HG03558 (cell line): ENCODE data around the gene MSL2.
"Not testable (repeated sequence)": the region's sequence is repeated elsewhere in the genome, so short reads cannot be mapped to it uniquely, and the experiment has no call there.

Source experiments
- ATAC-seq: cut with Tn5 transposase; IDR thresholded peaks from one replicate; pipeline ENCODE4 v1.9.1; 2021; ENCODE audit warnings: moderate number of reproducible peaks; ENCODE audit not compliant: unreplicated experiment; ENCODE audit errors: extremely low read depth

MSL2 gene, protein sequence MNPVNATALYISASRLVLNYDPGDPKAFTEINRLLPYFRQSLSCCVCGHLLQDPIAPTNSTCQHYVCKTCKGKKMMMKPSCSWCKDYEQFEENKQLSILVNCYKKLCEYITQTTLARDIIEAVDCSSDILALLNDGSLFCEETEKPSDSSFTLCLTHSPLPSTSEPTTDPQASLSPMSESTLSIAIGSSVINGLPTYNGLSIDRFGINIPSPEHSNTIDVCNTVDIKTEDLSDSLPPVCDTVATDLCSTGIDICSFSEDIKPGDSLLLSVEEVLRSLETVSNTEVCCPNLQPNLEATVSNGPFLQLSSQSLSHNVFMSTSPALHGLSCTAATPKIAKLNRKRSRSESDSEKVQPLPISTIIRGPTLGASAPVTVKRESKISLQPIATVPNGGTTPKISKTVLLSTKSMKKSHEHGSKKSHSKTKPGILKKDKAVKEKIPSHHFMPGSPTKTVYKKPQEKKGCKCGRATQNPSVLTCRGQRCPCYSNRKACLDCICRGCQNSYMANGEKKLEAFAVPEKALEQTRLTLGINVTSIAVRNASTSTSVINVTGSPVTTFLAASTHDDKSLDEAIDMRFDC

GRCh38 chr3:136196064-136196400 is at the start of gene MSL2:
Gene MSL2, minus strand, starts transcription at chr3:136196335. Its CDS starts 1,222 bp downstream, at chr3:136195113.
- no peak for ATAC-seq

DNA sequence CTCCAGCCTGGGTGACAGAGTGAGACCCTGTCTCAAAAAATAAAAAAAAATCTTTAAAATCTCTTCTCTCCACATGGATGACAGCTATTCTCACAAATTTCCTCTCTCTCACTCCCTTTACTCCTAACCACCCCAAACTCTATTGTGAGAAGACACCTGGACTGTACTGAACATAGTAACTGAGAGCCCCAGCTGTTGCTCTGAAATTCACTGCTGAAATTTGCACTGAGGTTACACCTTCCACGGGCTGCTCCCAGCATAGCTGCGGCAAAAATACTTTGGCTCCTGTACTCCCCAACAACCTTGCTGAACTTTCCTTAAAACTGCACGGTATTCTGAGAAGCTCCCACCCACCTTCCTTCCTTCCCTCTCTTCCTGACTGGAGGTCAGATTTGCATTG is 49.6 kb upstream of the MSL2 start:
- ATAC-seq = no peak

DNA sequence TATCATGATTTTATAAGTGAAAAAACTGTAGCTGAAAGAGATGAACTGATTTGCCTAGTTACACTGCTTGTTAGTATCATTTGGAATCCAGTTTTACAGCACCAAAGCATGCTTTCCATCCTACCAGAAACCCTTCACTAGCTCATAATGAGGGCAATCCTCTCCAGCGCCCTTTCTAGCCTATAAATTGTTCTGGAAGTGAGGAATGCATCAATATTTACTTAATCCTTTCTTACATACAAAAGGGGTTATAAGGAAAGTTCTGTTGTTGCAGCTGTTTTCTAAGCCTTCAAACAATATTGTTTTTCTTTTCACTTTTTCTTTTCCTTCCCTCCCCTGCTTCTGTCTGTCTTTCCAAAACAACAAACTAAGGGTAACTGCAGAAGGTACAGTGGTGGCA is 43.0 kb upstream of the MSL2 start:
- no peak for ATAC-seq

DNA sequence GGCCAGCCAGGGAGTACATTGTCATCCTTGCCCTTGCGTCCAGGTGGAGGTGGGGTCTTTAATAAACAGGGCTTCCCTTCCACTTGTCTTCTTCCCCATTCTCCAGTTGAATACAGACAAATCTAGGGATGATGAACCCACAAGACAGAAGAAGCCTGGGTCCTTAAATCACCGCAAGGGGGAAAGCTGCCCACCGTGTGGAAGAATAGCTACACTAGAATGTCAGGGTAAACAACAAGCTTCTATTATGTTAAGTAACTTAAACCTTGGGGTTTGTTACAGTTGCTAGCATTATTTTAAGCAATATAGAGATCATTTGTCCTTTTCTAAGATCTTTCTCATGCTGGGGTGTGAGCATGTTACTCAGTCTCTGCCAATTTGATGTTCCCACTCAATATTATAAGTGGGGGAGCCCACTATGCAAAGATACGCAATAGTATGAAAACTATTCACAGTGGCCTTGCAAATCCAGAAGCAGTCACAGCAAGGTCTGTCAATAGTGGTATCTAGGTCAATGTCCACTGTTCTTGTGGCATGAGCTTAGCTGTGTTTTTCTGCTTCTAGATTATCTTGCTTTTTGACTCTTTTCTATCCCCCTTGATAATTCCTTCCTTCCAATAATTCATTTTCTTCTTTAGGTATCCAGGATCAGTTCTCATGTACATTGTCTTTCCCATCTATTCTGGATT is 42.0 kb upstream of the MSL2 start:
- ATAC-seq = no peak

- no peak for ATAC-seq
Measured at GRCh38 chr3:136237103-136237502, 41.0 kb upstream of the MSL2 start.

DNA sequence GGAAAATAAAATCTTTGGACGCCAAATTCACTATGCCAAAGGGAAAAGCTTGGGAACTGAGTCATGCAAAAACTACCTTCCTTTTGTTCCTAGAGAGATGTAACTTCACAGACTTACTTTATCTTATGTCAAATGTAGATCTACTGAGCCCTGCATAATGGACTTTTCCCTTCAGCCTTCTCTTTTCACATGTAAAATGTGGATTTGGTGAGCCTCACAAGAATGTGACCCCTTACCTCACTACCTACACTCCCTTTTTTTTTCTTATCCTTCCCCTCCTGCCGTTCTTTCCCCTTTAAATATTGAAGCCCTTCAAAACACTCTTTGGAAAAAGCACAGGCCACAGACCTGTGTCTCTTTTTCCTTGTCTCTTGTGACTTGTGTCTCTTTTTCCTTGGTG is 40.0 kb upstream of the MSL2 start:
- no peak for ATAC-seq

DNA sequence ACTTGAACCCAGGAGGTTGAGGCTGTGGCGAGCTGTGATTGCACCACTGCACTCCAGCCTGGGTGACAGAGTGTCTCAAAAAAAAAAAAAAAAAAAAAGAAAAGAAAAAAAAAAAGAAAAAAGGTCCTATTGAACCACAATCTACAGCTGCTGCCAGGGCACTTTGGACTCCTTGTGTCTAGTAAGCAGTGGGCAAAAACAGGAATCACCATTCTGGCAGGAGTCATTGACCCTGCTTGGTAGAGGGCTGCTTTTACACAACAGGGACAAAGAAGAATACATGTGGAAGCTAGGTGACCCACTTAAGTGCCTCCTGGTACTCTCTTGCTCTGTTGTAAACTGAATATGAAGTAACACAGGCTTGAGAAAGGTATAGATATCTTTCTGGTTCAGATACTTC is 39.4 kb upstream of the MSL2 start:
- no peak for ATAC-seq

GRCh38 chr3:136232413-136232812 is 36.3 kb upstream of the MSL2 start:
- no peak for ATAC-seq

- not testable (repeated sequence) for ATAC-seq
Measured at GRCh38 chr3:136222746-136223145, 26.6 kb upstream of the MSL2 start.

- ATAC-seq = no peak
Measured at GRCh38 chr3:136211547-136211946, 15.4 kb upstream of the MSL2 start.

- no peak for ATAC-seq
Measured at GRCh38 chr3:136209921-136210320, 13.8 kb upstream of the MSL2 start.

DNA sequence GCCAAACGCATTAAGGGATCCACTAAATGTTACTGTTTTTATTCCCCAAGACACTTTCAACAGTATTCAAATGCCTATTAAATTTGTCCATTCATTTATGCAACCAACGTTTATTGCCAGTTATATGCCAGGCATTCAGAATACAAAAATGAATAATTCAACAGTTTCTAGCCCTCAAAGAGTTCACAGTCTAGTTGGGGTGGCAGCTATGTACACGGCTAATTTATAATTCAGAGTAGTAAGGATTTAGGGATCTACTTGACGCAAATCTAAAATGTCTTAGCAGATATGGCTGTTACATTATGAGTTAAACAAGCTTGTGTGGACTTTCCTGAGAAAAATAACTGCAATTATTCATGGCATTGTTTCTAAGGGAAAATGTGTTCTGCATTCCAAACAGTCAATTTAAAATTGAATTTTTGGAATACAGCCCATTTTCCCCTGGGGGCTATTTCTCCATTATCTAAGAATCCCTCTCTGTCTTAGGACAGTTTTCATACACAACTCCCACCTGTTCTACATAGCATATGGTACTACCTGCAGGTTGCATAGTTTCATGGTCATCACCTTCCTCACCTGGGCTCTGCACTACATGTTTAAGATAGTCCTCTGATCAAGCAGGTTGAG is 11.5 kb upstream of the MSL2 start:
- no peak for ATAC-seq

DNA sequence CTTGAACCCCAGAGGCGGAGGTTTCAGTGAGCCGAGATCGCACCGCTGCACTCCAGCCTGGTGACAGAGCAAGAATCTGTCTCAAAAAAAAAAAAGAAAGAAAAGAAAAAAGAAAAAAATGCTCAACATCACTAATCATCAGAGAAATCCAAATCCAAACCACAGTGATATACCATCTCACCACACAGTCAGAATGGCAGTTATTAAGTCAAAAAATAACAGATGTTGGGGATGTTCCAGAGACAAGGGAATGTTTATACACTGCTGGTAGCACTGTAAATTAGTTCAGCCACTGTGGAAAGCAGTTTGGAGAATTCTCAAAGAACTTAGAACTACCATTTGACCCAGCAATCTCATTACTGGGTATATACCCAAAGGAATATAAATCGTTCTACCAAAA is 3.1 kb upstream of the MSL2 start:
- ATAC-seq = not testable (repeated sequence)

GRCh38 chr3:136198462-136199078 is 2.4 kb upstream of the MSL2 start:
- ATAC-seq = not testable (repeated sequence)

DNA sequence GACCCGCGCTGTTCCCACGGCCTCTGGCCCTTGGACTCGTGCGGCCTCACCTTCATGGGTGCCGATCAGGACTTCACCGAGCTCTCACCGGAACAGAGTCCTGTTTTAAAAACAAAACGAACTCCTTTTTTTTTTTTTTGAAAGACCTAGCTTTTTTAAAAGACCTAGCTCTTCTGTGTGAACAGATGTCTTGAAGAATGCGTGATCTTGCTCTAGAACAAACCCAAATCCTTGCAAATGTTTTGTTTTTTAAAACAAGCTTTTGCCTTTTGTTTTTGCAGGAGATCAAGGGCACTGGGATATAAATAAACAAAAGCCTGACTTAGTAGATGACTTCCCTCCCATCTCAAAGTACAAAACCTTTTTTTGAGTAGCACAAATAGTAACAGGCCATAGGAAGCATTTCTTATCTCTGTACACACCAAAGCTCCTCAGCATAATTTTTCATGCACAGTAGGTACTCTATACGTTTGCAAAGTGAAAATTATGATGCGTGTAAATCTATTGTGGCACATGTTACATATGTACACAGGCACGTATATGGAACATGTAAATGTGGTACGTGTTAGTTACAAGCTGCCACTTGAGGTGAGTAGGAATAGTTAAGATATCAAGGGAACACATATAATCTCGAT is 1.1 kb upstream of the MSL2 start:
- no peak for ATAC-seq

DNA sequence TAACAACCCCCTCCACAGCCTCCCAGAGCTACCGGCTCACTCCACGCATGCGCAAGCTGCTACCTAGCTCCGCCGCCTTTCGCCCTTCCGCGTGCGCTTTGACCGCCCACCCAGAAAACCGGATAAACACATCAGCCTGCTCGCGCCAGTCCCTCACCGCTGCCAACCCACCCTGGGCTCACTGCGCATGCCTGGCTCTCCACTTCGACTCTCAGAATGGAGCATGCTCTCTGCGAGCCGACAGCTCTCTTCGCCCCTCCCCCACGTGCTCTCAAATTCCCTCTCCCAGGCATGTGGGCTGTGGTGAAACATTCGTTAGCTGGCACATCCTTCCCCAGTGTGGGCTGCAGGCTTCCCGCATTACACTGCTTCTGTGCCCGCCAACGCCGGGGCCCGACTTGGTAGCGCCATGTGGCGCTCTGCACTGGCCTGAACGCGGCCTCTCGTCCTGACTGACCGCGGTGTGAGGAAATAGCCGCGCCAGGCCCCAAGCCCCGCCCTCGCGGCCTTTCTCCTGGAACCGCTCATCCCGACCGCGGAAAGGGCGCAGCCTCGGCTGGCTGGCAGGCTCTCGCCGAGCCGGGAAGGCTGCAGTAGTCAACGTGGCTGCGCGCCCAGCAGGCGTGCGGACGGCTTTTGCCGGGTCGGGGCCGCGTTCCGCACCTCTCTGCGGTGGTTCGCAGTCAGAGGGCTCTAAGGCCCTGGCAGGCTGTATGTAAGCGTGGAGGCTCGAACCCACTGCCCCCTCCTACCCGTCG is 445 bp upstream of the MSL2 start:
- peak; percentile 50 for ATAC-seq

DNA sequence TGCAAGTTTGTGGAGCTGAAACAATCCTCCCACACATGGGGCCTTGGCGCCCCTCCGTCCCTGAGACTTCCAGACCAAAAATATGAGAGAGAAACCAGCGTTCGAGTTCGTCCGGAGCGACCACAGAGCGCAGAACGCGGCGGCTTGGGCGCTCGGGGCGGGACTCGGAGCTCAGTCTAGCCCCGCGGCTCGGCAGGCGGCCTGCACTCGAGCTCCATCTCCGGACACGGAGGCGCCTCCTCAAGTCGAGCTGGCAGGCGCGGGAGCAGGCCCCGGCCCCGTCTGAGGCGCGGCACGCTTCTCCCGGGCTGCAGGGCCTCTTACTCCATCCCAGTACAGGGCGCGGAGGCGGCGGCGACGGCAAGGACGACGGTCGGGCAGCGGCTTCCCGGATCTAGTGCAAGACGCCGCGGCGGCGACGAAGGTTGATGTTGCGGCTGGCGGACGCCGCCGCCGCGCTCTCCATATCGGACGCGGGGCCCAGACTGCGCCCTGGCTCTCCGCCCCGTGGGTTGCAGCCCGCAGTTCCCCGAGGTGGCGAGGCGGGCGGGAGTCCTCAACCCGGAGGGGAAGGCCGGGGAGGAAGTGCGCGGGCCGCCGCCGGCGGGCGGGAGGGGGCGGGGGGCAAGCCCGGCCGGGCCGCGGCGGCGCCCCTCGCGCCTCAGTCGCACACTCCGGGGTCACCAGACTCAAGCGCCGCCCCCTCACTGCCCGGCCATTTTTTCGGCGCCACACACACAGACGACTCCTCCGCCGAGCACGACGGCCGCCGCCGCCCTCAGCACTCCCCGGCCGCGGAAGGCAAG is 674 bp downstream of the MSL2 start:
- ATAC-seq = peak; percentile 3

GRCh38 chr3:136194409-136195257 is 1.5 kb downstream of the MSL2 start:
- ATAC-seq = no peak
